ENCODE measurements around the gene ARL5C.

The ARL5C gene

DNA sequence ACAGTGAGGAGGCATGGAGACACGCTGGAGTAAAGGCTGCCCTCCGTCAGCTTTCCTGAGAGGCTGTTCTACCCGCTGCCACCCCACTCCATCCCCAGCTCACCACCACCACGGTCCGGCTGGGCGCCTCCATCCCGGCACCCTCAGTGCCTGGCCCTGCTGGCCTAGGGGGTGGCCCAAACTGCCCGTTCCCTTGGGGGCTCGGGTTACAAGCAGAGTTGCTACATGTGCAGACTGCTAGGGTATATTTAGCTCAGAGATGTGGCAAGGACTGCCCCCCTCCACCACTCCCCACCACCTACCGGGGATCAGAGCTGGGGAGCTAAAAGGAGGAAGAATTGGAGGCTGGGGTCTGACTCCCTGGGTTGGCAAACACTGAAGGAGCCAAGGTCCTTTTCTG lies 27.4 kb upstream of the ARL5C start (continued):
- TF ChIP-seq ZNF132 (tag by site-specific recombination; IDR thresholded peaks at IDR 0.05; ENCODE audit: borderline replicate concordance) (no peak), ZNF621 (tag by site-specific recombination; IDR thresholded peaks at IDR 0.05) (no peak), HOXC10 (CRISPR knock-in tag; IDR thresholded peaks at IDR 0.05) (no peak), ZNF561 (tag by site-specific recombination; IDR thresholded peaks at IDR 0.05; ENCODE audit: borderline replicate concordance) (no peak), ZNF76 (tag by site-specific recombination; IDR thresholded peaks at IDR 0.05; ENCODE audit: borderline replicate concordance, low read depth) (no peak), ZNF548 (tag by site-specific recombination; IDR thresholded peaks at IDR 0.05) (no peak), ZNF544 (tag by site-specific recombination; IDR thresholded peaks at IDR 0.05) (no peak), ZNF555 (tag by site-specific recombination; conservative IDR thresholded peaks at IDR 0.05) (no peak), KLF9 (tag by site-specific recombination; IDR thresholded peaks at IDR 0.05; ENCODE audit: low read depth) (no peak)

DNA sequence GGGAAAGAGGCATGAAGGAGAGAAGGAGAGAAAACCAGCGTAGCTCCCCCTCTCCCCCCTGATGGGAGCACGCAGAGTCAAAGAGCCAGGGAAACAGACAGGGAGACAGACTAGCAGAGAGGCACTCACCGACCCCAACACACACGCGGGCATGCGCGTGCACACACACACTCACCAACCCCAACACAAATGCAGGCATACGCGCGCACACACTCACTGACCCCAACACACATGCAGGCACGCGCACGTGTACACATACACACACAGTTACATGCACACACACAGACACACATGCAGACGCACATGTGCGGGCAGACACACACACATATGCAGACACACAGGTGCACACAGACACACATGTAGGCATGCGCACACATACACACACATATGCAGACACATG lies 26.9 kb upstream of the ARL5C start:
- no peak for TF ChIP-seq ZEB2 (tag by site-specific recombination; IDR thresholded peaks at IDR 0.05)
- TF ChIP-seq ZSCAN30 (tag by site-specific recombination; IDR thresholded peaks at IDR 0.05): no peak
- TF ChIP-seq ZNF394 (tag by site-specific recombination; IDR thresholded peaks at IDR 0.05; ENCODE audit: borderline replicate concordance): no peak
- TF ChIP-seq ZNF560 (tag by site-specific recombination; IDR thresholded peaks at IDR 0.05; ENCODE audit: borderline replicate concordance): no peak
- Histone ChIP-seq H3K4me1 (ENCODE audit: control insufficient read depth, insufficient read depth, low read length) (peaks cover 19% of the 10 kb centered on the region; the same call in 1 of the 2 replicates), H3K36me3 (ENCODE audit: control insufficient read depth in 2 of 2, insufficient read depth in 1 of 2, low read length in 2 of 2) (peaks cover 31 to 48% of the 10 kb centered on the region in 2 experiments), H3K4me3 (ENCODE audit: low read depth, low read length) (no peak overlapping the region), H3K9me3 (ENCODE audit: control insufficient read depth, insufficient read depth, low read depth, low read length) (no peaks in the 10 kb centered on the region), H3K27ac (ENCODE audit: extremely low read depth, low read depth, low read length) (no peak overlapping the region)
- ChIA-PET CTCF (interaction anchor here (0.8 to 1.5 kb wide), 2 partner anchors 28 to 53 kb away, joined by 4 to 8 read pairs; no protein-coding TSS in a partner anchor), POLR2A (no interaction called here)

- Histone ChIP-seq H3K4me1 (ENCODE audit: control insufficient read depth, insufficient read depth, low read length) (peaks cover 19% of the 10 kb centered on the region; the same call in 1 of the 2 replicates), H3K36me3 (ENCODE audit: control insufficient read depth in 2 of 2, insufficient read depth in 1 of 2, low read length in 2 of 2) (peaks cover 39 to 58% of the 10 kb centered on the region in 2 experiments), H3K27ac (ENCODE audit: extremely low read depth, low read depth, low read length) (no peak overlapping the region), H3K4me3 (ENCODE audit: low read depth, low read length) (no peak overlapping the region), H3K9me3 (ENCODE audit: control insufficient read depth, insufficient read depth, low read depth, low read length) (no peaks in the 10 kb centered on the region)
- ChIA-PET CTCF (interaction anchor here (0.8 to 2.1 kb wide), 5 partner anchors 17 to 209 kb away, joined by 4 to 15 read pairs (median 4); no protein-coding TSS in a partner anchor), POLR2A (no interaction called here)
- TF ChIP-seq ZNF155 (tag by site-specific recombination; IDR thresholded peaks at IDR 0.05): no peak
- no peak for TF ChIP-seq ZNF266 (tag by site-specific recombination; IDR thresholded peaks at IDR 0.05; ENCODE audit: low read depth)
- TF ChIP-seq ZIC2 (tag by site-specific recombination; IDR thresholded peaks at IDR 0.05): no peak
- TF ChIP-seq GFI1B (tag by site-specific recombination; IDR thresholded peaks at IDR 0.05): no peak
- TF ChIP-seq ZFP3 (tag by site-specific recombination; IDR thresholded peaks at IDR 0.05; ENCODE audit: low read depth): no peak
- peak; percentile 59 for TF ChIP-seq ZNF341 (tag by site-specific recombination; IDR thresholded peaks at IDR 0.05; ENCODE audit: low read depth)
- no peak for TF ChIP-seq ZSCAN4 (tag by site-specific recombination; IDR thresholded peaks at IDR 0.05)
- TF ChIP-seq ZNF654 (tag by site-specific recombination; IDR thresholded peaks at IDR 0.05; ENCODE audit: low read depth): no peak
Measured at GRCh38 chr17:39191750-39192510, 26.0 kb upstream of the ARL5C start.
